Stomach (tissue), 4 donors: Measurements from ENCODE around the gene A2M.

Experiments
- CTCF ChIP-seq, 7 experiments: fragments of 450-650 bp in 4 of 7; fragments of 200-600 bp in 3 of 7; sonication (generic) in 3 of 7; IDR thresholded peaks; one replicate each; pipeline ENCODE4 v1.5.1; 2016 to 2019; ENCODE audit warnings: antibody characterized with exemption in 7 of 7, control low read depth in 2 of 7, mild to moderate bottlenecking in 1 of 7
- POLR2A ChIP-seq, 4 donors: fragments of 450-650 bp; IDR thresholded peaks; one replicate each; pipeline ENCODE4 v1.6.1; 2016; ENCODE audit warnings: antibody characterized with exemption in 4 of 4, control low read depth in 2 of 4, mild to moderate bottlenecking in 1 of 4, moderate library complexity in 1 of 4
- POLR2AphosphoS5 ChIP-seq, 3 donors: sonication (generic); formaldehyde crosslinking; IDR thresholded peaks; one replicate each; pipeline ENCODE4 v1.6.1; 2016; ENCODE audit warnings: antibody characterized with exemption in 3 of 3

- TF ChIP-seq CTCF (IDR thresholded peaks at IDR 0.05) (no peak), POLR2A (IDR thresholded peaks at IDR 0.05) (no peak), POLR2AphosphoS5 (IDR thresholded peaks at IDR 0.05) (no peak)
Observed at GRCh38 chr12:9037431-9037830, 78.3 kb downstream of the A2M start.
